HepG2 (cell line): ENCODE data around the gene LGALS3. TPM values are rescaled to one million over a fixed set of nuclear protein-coding genes. Genes with fewer than 3 reads are reported as not detected.

Source experiments
- ELK4 ChIP-seq: sonication (generic); formaldehyde crosslinking; IDR thresholded peaks from 2 replicates; pipeline ENCODE4 v1.9.0; 2021; ENCODE audit warnings: missing genetic modification reagents, borderline replicate concordance
- RFXAP ChIP-seq: sonication (generic); formaldehyde crosslinking; IDR thresholded peaks from 2 replicates; pipeline ENCODE4 v1.4.0; 2020; ENCODE audit warnings: missing genetic modification reagents, borderline replicate concordance
- SUZ12 ChIP-seq: fragments of 150-350 bp; IDR thresholded peaks from 2 replicates; pipeline ENCODE4 v1.6.1; 2014; ENCODE audit warnings: low read depth, low read length
- ZBTB4 ChIP-seq: sonication (generic); formaldehyde crosslinking; IDR thresholded peaks from 2 replicates; pipeline ENCODE4 v1.4.0; 2020; ENCODE audit warnings: missing genetic modification reagents, mild to moderate bottlenecking, borderline replicate concordance
- ZNF10 ChIP-seq: sonication (generic); formaldehyde crosslinking; IDR thresholded peaks from 2 replicates; pipeline ENCODE4 v1.4.0; 2020; ENCODE audit warnings: mild to moderate bottlenecking, low read depth, missing genetic modification reagents, borderline replicate concordance
- ZNF280D ChIP-seq: sonication (generic); formaldehyde crosslinking; IDR thresholded peaks from 2 replicates; pipeline ENCODE4 v1.5.1; 2020; ENCODE audit warnings: mild to moderate bottlenecking, missing genetic modification reagents
- ZNF432 ChIP-seq: sonication (generic); formaldehyde crosslinking; IDR thresholded peaks from 2 replicates; pipeline ENCODE4 v1.5.0; 2020; ENCODE audit warnings: missing genetic modification reagents, mild to moderate bottlenecking, borderline replicate concordance
- ZNF770 ChIP-seq: sonication (generic); formaldehyde crosslinking; IDR thresholded peaks from 2 replicates; pipeline ENCODE4 v1.5.0; 2020; ENCODE audit warnings: mild to moderate bottlenecking, missing genetic modification reagents
- polyA plus RNA-seq, 8 experiments: library from polyadenylated mRNA; depleted of rRNA in 3 of 8; stranded (reverse) in 7 of 8; unstranded in 1 of 8; fragments of >200 nt; fragmentation: Illumina TruSeq in 4 of 8; extraction: Trizol in 4 of 8; gene quantifications; 2 replicates each; pipeline versions ENCODE4 v1.2.1 to v1.2.3, GENCODE V29; 2011 to 2016; ENCODE audit warnings: low read depth in 4 of 8, missing spikeins in 1 of 8, mixed read lengths in 1 of 8; ENCODE audit not compliant: insufficient read depth in 1 of 8
- total RNA-seq, 5 experiments: library from RNA; depleted of rRNA; stranded (reverse); fragments of >200 nt; fragmentation: Illumina TruSeq; extraction: Trizol; gene quantifications; 2 replicates each; pipeline ENCODE4 v1.2.3, GENCODE V29; 2016; ENCODE audit warnings: low read depth in 1 of 5

Gene LGALS3
- total and polyA plus RNA-seq, 2 of the 13 experiments (the other 11 are each of a cell fraction or from before 2014, with no cell fraction given): 5.0 to 97.4 TPM

GRCh38 chr14:55122440-55122986 is 6.5 kb upstream of the LGALS3 start (continued):
- TF ChIP-seq ZBTB4: no peak
- no peak for TF ChIP-seq ZNF280D (CRISPR knock-in tag)
- TF ChIP-seq ZNF770 (CRISPR knock-in tag): no peak
- TF ChIP-seq ZNF10 (CRISPR knock-in tag): no peak
- TF ChIP-seq ELK4: no peak
- TF ChIP-seq ZNF432: no peak
- TF ChIP-seq SUZ12: no peak
- no peak for TF ChIP-seq RFXAP (CRISPR knock-in tag)
